Head of caudate nucleus (tissue), 42 donors: ENCODE data around the gene RAB3A.

Experiments
- DNase-seq, 42 donors: peaks; one replicate each; pipeline versions ENCODE4 v3.0.0 to v3.0.0-alpha.2; 2020 to 2021; ENCODE audit warnings: mixed read lengths in 7 of 42
- intact Hi-C: fragments of 100-400 bp; cut with DNase I; formaldehyde crosslinking; loops from one replicate; pipeline ENCODE4 v1.15.0; 2022

Gene RAB3A

GRCh38 chr19:18203863-18204393, at the start of gene RAB3A:
TSS of gene RAB3A (minus strand) at chr19:18204042. CDS start at chr19:18202740, 1,302 bp downstream.
- DNase-seq, result peak; percentile 100
- intact Hi-C loops, result loop anchor here (10.0 kb wide), 1 partner anchor 211 kb away; the partner anchor contains the start of gene SSBP4

GRCh38 chr19:18253130-18253529, 49.3 kb upstream of the RAB3A start:
- intact Hi-C loops, result loop anchor here (5.0 kb wide), 1 partner anchor 41 kb away; no protein-coding TSS in a partner anchor
- no peak for DNase-seq

- intact Hi-C loops, result loop anchor here (5.0 kb wide), 1 partner anchor 40 kb away; no protein-coding TSS in a partner anchor
- DNase-seq, result no peak
Observed at GRCh38 chr19:18252370-18252717, 48.5 kb upstream of the RAB3A start.

- intact Hi-C loops, result loop anchor here (5.0 kb wide), 1 partner anchor 39 kb away; no protein-coding TSS in a partner anchor
Observed at GRCh38 chr19:18251587-18252369, 47.9 kb upstream of the RAB3A start.

GRCh38 chr19:18249834-18250233, 46.0 kb upstream of the RAB3A start:
- intact Hi-C loops, result loop anchor here (5.0 kb wide), 1 partner anchor 38 kb away; no protein-coding TSS in a partner anchor
- DNase-seq, result no peak

More at GRCh38 chr19:18251587-18252369, 47.9 kb upstream of the RAB3A start:
- peak; percentile 26 to 92 (median 82) for DNase-seq

GRCh38 chr19:18245297-18245696, 41.5 kb upstream of the RAB3A start:
- no peak for DNase-seq
- intact Hi-C loops, result no loop called here

GRCh38 chr19:18239303-18239702, 35.5 kb upstream of the RAB3A start:
- intact Hi-C loops, result no loop called here
- DNase-seq, result no peak

- intact Hi-C loops, result no loop called here
- no peak for DNase-seq
Observed at GRCh38 chr19:18234194-18234593, 30.4 kb upstream of the RAB3A start.

GRCh38 chr19:18233224-18233825, 29.5 kb upstream of the RAB3A start:
- intact Hi-C loops, result no loop called here
- peak in 6 of 42 donors; percentile 7 to 45 (median 30) for DNase-seq

- peak in 2 of 42 donors; percentile 10 for DNase-seq
- intact Hi-C loops, result no loop called here
Observed at GRCh38 chr19:18232540-18233223, 28.8 kb upstream of the RAB3A start.

GRCh38 chr19:18231775-18232174, 27.9 kb upstream of the RAB3A start:
- intact Hi-C loops, result no loop called here
- peak in 5 of 42 donors; percentile 22 to 38 (median 30) for DNase-seq

GRCh38 chr19:18230941-18231734, 27.3 kb upstream of the RAB3A start:
- DNase-seq, result peak in 40 of 42 donors; percentile 16 to 85 (median 51)
- intact Hi-C loops, result no loop called here

- DNase-seq, result no peak
- intact Hi-C loops, result no loop called here
Observed at GRCh38 chr19:18229915-18230314, 26.1 kb upstream of the RAB3A start.

- no peak for DNase-seq
- intact Hi-C loops, result no loop called here
Observed at GRCh38 chr19:18229474-18229873, 25.6 kb upstream of the RAB3A start.

GRCh38 chr19:18227781-18228271, 24.0 kb upstream of the RAB3A start:
- intact Hi-C loops, result no loop called here
- DNase-seq, result no peak

- intact Hi-C loops, result no loop called here
- no peak for DNase-seq
Observed at GRCh38 chr19:18226956-18227780, 23.3 kb upstream of the RAB3A start.

- no peak for DNase-seq
- intact Hi-C loops, result no loop called here
Observed at GRCh38 chr19:18225702-18226468, 22.0 kb upstream of the RAB3A start, which contains the start of gene PDE4C. TSS of gene PDE4C (minus strand) at chr19:18226438. CDS start at chr19:18226415, 23 bp downstream.
